CD14-positive monocyte (primary cell): Measurements from ENCODE around the gene DHX40. TPM values are rescaled to one million over a fixed set of nuclear protein-coding genes. Genes with fewer than 3 reads are reported as not detected.
"Not testable (repeated sequence)": the region's sequence is repeated elsewhere in the genome, so short reads cannot be mapped to it uniquely, and the experiment has no call there.

Experiments used
- DNase-seq, 3 donors: peaks; one replicate each; pipeline ENCODE4 v3.0.0-alpha.2; 2011 to 2022
- H2AFZ ChIP-seq: 2 replicates; pipeline ENCODE4 v1.6.0; 2012; ENCODE audit warnings: mild to moderate bottlenecking, low read depth, low read length, inconsistent platforms; ENCODE audit not compliant: insufficient read depth, poor library complexity, severe bottlenecking
- H3K27ac ChIP-seq, 2 donors: 1 replicate in 1 of 2; 2 replicates in 1 of 2; pipeline ENCODE4 v1.5.1; 2012 to 2013; ENCODE audit warnings: low read length in 2 of 2, control low read depth in 1 of 2, inconsistent platforms in 1 of 2, low read depth in 1 of 2, mild to moderate bottlenecking in 1 of 2
- H3K27me3 ChIP-seq, 2 donors: one replicate each; pipeline versions ENCODE4 v1.6.0 to v1.6.1; 2011 to 2013; ENCODE audit warnings: low read length in 2 of 2; ENCODE audit not compliant: control insufficient read depth in 2 of 2, insufficient read depth in 2 of 2
- H3K36me3 ChIP-seq, 2 donors: replicated peaks in 1 of 2; 1 replicate in 1 of 2; 2 replicates in 1 of 2; pipeline versions ENCODE4 v1.5.1 to v1.6.1; 2012 to 2013; ENCODE audit warnings: low read length in 2 of 2, control low read depth in 1 of 2, inconsistent platforms in 1 of 2, mild to moderate bottlenecking in 1 of 2; ENCODE audit not compliant: insufficient read depth in 2 of 2, control insufficient read depth in 1 of 2
- H3K4me1 ChIP-seq, 2 donors: 1 replicate in 1 of 2; 2 replicates in 1 of 2; pipeline versions ENCODE4 v1.5.1 to v1.6.1; 2012 to 2013; ENCODE audit warnings: low read length in 2 of 2, control low read depth in 1 of 2, inconsistent platforms in 1 of 2, mild to moderate bottlenecking in 1 of 2, moderate library complexity in 1 of 2; ENCODE audit not compliant: insufficient read depth in 2 of 2, control insufficient read depth in 1 of 2
- H3K4me2 ChIP-seq: replicated peaks from 2 replicates; pipeline ENCODE3; 2012; ENCODE audit warnings: low read length, moderate library complexity, mild to moderate bottlenecking; ENCODE audit not compliant: poor library complexity, severe bottlenecking; ENCODE audit errors: extremely low read depth
- H3K4me3 ChIP-seq, 3 experiments: fragments of 200-600 bp in 1 of 3; sonication (generic) in 1 of 3; replicated peaks in 1 of 3; 1 replicate in 2 of 3; 2 replicates in 1 of 3; pipeline ENCODE4 v1.5.1; 2011 to 2013; ENCODE audit warnings: low read length in 3 of 3, mild to moderate bottlenecking in 3 of 3, control low read depth in 2 of 3, low read depth in 2 of 3, inconsistent platforms in 1 of 3, moderate library complexity in 1 of 3
- H3K79me2 ChIP-seq: 2 replicates; pipeline ENCODE4 v1.6.0; 2012; ENCODE audit warnings: mild to moderate bottlenecking, control low read depth, inconsistent platforms, low read length, moderate library complexity; ENCODE audit not compliant: insufficient read depth
- H3K9ac ChIP-seq: 2 replicates; pipeline ENCODE4 v1.6.0; 2017; ENCODE audit warnings: low read length, mild to moderate bottlenecking; ENCODE audit not compliant: insufficient read depth, poor library complexity, severe bottlenecking
- H3K9me3 ChIP-seq, 2 donors: replicated peaks in 1 of 2; 1 replicate in 1 of 2; 2 replicates in 1 of 2; pipeline versions ENCODE4 v1.5.1 to v1.6.1; 2012 to 2013; ENCODE audit warnings: low read length in 2 of 2, control low read depth in 1 of 2; ENCODE audit not compliant: control insufficient read depth in 1 of 2, insufficient read depth in 1 of 2
- H4K20me1 ChIP-seq: 2 replicates; pipeline ENCODE4 v1.6.0; 2012; ENCODE audit warnings: mild to moderate bottlenecking, low read length, control low read depth, moderate library complexity; ENCODE audit not compliant: insufficient read depth
- H3K27ac Mint-ChIP-seq, 7 donors: one replicate each; pipeline ENCODE4 v1.8.0; 2020; ENCODE audit warnings: mild to moderate bottlenecking in 7 of 7, mixed read lengths in 7 of 7, moderate library complexity in 6 of 7, inconsistent platforms in 2 of 7
- H3K27me3 Mint-ChIP-seq, 3 donors: one replicate each; pipeline ENCODE4 v1.8.0; 2021 to 2022; ENCODE audit warnings: low read depth in 3 of 3, mild to moderate bottlenecking in 3 of 3, mixed read lengths in 3 of 3, moderate library complexity in 3 of 3, inconsistent platforms in 1 of 3
- H3K36me3 Mint-ChIP-seq, 2 donors: one replicate each; pipeline ENCODE4 v1.8.0; 2020; ENCODE audit warnings: mixed read lengths in 2 of 2, inconsistent platforms in 1 of 2, mild to moderate bottlenecking in 1 of 2
- H3K4me1 Mint-ChIP-seq: one replicate; pipeline ENCODE4 v1.8.0; 2020; ENCODE audit warnings: mild to moderate bottlenecking, mixed read lengths
- H3K4me3 Mint-ChIP-seq, 2 donors: one replicate each; pipeline ENCODE4 v1.8.0; 2020; ENCODE audit warnings: mild to moderate bottlenecking in 2 of 2, mixed read lengths in 2 of 2, moderate library complexity in 1 of 2
- H3K9me3 Mint-ChIP-seq, 7 donors: one replicate each; pipeline ENCODE4 v1.8.0; 2020 to 2022; ENCODE audit warnings: mixed read lengths in 7 of 7, mild to moderate bottlenecking in 6 of 7, moderate library complexity in 6 of 7, inconsistent platforms in 2 of 7
- CTCF ChIP-seq: fragments of 200-600 bp; IDR thresholded peaks from one replicate; pipeline ENCODE4 v1.8.0; 2022; ENCODE audit warnings: antibody characterized with exemption, mild to moderate bottlenecking
- WGBS: methylation state at CpG from one replicate; pipeline ENCODE4 v1.1.5; 2013; ENCODE audit warnings: missing lambda C conversion rate; ENCODE audit not compliant: insufficient coverage; 5-methylcytosine and 5-hydroxymethylcytosine counted together
- intact Hi-C, 2 donors: fragments of 100-400 bp; cut with micrococcal nuclease; formaldehyde crosslinking; loops; one replicate each; pipeline versions ENCODE4 v1.15.0 to v1.15.1; 2023
- polyA plus RNA-seq, 3 donors: library from polyadenylated mRNA; depleted of rRNA in 1 of 3; unstranded in 2 of 3; stranded (reverse) in 1 of 3; fragments of 300-500 nt in 2 of 3; fragments of >200 nt in 1 of 3; fragmentation: Illumina TruSeq in 2 of 3; gene quantifications; 1 replicate in 2 of 3; 2 replicates in 1 of 3; pipeline ENCODE4 v1.2.3, GENCODE V29; 2012 to 2021

Gene DHX40
- polyA plus RNA-seq, 3 donors: 12.4 to 22.0 (median 21.0) TPM

- Histone ChIP-seq H3K9me3 (no peaks in the 10 kb centered on the region), H3K9ac (no peak overlapping the region), H3K36me3 (no peaks in the 10 kb centered on the region), H2AFZ (no peak overlapping the region), H3K79me2 (no peaks in the 10 kb centered on the region), H3K4me1 (peaks cover 31 to 43% of the 10 kb centered on the region in 2 donors), H4K20me1 (no peaks in the 10 kb centered on the region), H3K4me3 (no peak overlapping the region), H3K27me3 (no peaks in the 10 kb centered on the region), H3K4me2 (no peak overlapping the region), H3K27ac (no peak overlapping the region)
- intact Hi-C loops: loop anchor here in 1 of 2 donors (5.0 kb wide), 1 partner anchor 208 kb away; no protein-coding TSS in a partner anchor
- Mint-ChIP-seq H3K9me3 (no peaks in the 10 kb centered on the region), H3K27ac (peak overlapping the region in 2 of 7 donors; percentile 47 to 77), H3K4me1 (peaks cover 33% of the 10 kb centered on the region), H3K36me3 (no peaks in the 10 kb centered on the region), H3K4me3 (no peak overlapping the region), H3K27me3 (peaks cover 0 to 2% (median 0%) of the 10 kb centered on the region in 3 donors)
- no peak for TF ChIP-seq CTCF
- WGBS: 0% methylated on average over 1 of the region's 5 CpGs
- DNase-seq: peak in 2 of 3 donors; percentile 10 to 63
Observed at GRCh38 chr17:59520251-59520650, 45.2 kb upstream of the DHX40 start.

GRCh38 chr17:59521465-59522126, 43.8 kb upstream of the DHX40 start:
- TF ChIP-seq CTCF: peak; percentile 95
- H3K9me3 ChIP-seq: no peaks in the 10 kb centered on the region
- H3K27ac ChIP-seq: no peak overlapping the region
- H3K36me3 Mint-ChIP-seq: no peaks in the 10 kb centered on the region
- no peak overlapping the region for H3K4me3 ChIP-seq
- peaks cover 17 to 29% of the 10 kb centered on the region in 2 donors for H3K4me1 ChIP-seq
- H3K9me3 Mint-ChIP-seq: no peaks in the 10 kb centered on the region
- peaks cover 0 to under 1% (median 0%) of the 10 kb centered on the region in 3 donors for H3K27me3 Mint-ChIP-seq
- H3K4me3 Mint-ChIP-seq: peak overlapping the region; percentile 48 to 73
- no peaks in the 10 kb centered on the region for H3K27me3 ChIP-seq
- 69% methylated on average over 8 of the region's 12 CpGs for WGBS
- H3K36me3 ChIP-seq: no peaks in the 10 kb centered on the region
- peak overlapping the region; percentile 37 for H3K4me2 ChIP-seq
- H3K79me2 ChIP-seq: no peaks in the 10 kb centered on the region
- peaks cover 24% of the 10 kb centered on the region for H3K4me1 Mint-ChIP-seq
- peak overlapping the region in 2 of 7 donors; percentile 70 to 77 for H3K27ac Mint-ChIP-seq
- H3K9ac ChIP-seq: no peak overlapping the region
- no peak overlapping the region for H2AFZ ChIP-seq
- intact Hi-C loops: loop anchor here in 1 of 2 donors (5.0 kb wide), 1 partner anchor 209 kb away; no protein-coding TSS in a partner anchor
- DNase-seq: peak; percentile 48 to 83 (median 65)
- no peaks in the 10 kb centered on the region for H4K20me1 ChIP-seq

- not testable (repeated sequence) for H3K4me3 ChIP-seq, H3K4me3 Mint-ChIP-seq, H3K36me3 ChIP-seq, H3K9me3 Mint-ChIP-seq, H3K27ac Mint-ChIP-seq, H4K20me1 ChIP-seq, H3K27me3 Mint-ChIP-seq, H3K27ac ChIP-seq, H3K27me3 ChIP-seq, H3K36me3 Mint-ChIP-seq, H3K79me2 ChIP-seq, H3K4me2 ChIP-seq, H3K9ac ChIP-seq, DNase-seq, H3K9me3 ChIP-seq, H2AFZ ChIP-seq
- H3K4me1 ChIP-seq: peaks cover 10 to 15% of the 10 kb centered on the region in 2 donors
- 86% methylated on average over 1 of the region's 3 CpGs for WGBS
- H3K4me1 Mint-ChIP-seq: peaks cover 25% of the 10 kb centered on the region
- intact Hi-C loops: loop anchor here in 1 of 2 donors (5.0 kb wide), 1 partner anchor 213 kb away; no protein-coding TSS in a partner anchor
Observed at GRCh38 chr17:59524930-59525329, 40.5 kb upstream of the DHX40 start.
